Measurements from ENCODE around the gene SPDL1.

DNA sequence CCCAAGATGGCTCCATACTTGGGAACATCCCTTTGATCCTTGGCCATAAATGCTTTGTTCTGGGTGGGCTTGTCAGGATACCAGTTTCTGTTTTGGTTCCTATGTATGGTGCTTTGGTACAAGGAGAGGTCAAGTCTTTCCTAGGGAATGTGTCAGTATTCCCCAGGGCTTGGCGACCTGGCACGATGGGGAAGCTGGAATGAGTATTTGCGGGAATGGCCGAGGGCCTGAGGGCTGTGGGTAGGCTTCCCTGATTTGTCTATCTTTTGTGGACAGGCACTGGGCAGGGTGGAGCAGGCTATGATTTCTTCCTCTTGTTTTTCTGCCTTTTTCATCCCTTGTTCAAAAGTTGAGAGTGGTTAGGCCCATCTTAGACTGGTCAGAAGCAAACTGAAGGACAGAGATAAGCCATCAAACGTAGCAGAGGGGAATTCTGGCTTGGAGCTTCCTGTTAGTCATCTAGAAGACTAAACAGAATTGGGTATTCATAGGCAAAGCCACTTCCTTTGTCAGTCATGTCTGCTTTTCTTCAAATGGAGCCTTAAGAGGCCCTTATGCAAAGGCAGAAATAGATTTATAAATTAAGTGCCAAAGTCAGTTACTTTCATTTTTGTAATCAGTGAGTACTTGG lies 67.2 kb downstream of the SPDL1 start:
- TF ChIP-seq, protein P1, sequence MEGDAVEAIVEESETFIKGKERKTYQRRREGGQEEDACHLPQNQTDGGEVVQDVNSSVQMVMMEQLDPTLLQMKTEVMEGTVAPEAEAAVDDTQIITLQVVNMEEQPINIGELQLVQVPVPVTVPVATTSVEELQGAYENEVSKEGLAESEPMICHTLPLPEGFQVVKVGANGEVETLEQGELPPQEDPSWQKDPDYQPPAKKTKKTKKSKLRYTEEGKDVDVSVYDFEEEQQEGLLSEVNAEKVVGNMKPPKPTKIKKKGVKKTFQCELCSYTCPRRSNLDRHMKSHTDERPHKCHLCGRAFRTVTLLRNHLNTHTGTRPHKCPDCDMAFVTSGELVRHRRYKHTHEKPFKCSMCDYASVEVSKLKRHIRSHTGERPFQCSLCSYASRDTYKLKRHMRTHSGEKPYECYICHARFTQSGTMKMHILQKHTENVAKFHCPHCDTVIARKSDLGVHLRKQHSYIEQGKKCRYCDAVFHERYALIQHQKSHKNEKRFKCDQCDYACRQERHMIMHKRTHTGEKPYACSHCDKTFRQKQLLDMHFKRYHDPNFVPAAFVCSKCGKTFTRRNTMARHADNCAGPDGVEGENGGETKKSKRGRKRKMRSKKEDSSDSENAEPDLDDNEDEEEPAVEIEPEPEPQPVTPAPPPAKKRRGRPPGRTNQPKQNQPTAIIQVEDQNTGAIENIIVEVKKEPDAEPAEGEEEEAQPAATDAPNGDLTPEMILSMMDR (IDR thresholded peaks at IDR 0.05; ENCODE audit: control extremely low read depth in 1 of 3, insufficient read depth in 1 of 3, low read depth in 1 of 3, low read length in 3 of 3): no peak
- TF ChIP-seq KDM1A (IDR thresholded peaks at IDR 0.05; ENCODE audit: borderline replicate concordance, low read length) (no peak), BCL11A (IDR thresholded peaks at IDR 0.05; ENCODE audit: low read depth in 2 of 2, low read length in 2 of 2) (no peak), CHD2 (IDR thresholded peaks at IDR 0.05; ENCODE audit: low read length) (no peak), POLR2A (IDR thresholded peaks at IDR 0.05; ENCODE audit: control extremely low read depth in 1 of 2, low read depth in 2 of 2, low read length in 2 of 2) (no peak), CBX8 (IDR thresholded peaks at IDR 0.05; ENCODE audit: borderline replicate concordance, low read depth, low read length) (no peak), RFX5 (IDR thresholded peaks at IDR 0.05; ENCODE audit: borderline replicate concordance, low read depth, low read length) (no peak), HDAC2 (IDR thresholded peaks at IDR 0.05; ENCODE audit: borderline replicate concordance in 1 of 2, low read depth in 2 of 2, low read length in 2 of 2) (no peak), SIX5 (IDR thresholded peaks at IDR 0.05; ENCODE audit: low read depth, low read length) (no peak), MAFK (IDR thresholded peaks at IDR 0.05; ENCODE audit: low read depth, low read length) (no peak), POLR2AphosphoS5 (IDR thresholded peaks at IDR 0.05; ENCODE audit: low read depth, low read length) (no peak), BRCA1 (IDR thresholded peaks at IDR 0.05; ENCODE audit: low read depth, low read length) (no peak)
- TF ChIP-seq, protein P2, sequence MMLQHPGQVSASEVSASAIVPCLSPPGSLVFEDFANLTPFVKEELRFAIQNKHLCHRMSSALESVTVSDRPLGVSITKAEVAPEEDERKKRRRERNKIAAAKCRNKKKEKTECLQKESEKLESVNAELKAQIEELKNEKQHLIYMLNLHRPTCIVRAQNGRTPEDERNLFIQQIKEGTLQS (IDR thresholded peaks at IDR 0.05; ENCODE audit: insufficient read depth, low read depth, low read length): no peak
